IPS DF 19.7 (cell line): ENCODE data around the gene ALDH1A1.

ENCODE experiments used
- DNase-seq: peaks from one replicate; pipeline ENCODE4 v3.0.0-alpha.2; 2013; ENCODE audit warnings: low read depth, low spot score

Gene ALDH1A1

GRCh38 chr9:72952914-72953313 lies at the start of gene ALDH1A1:
ALDH1A1 (minus strand) TSS chr9:72953053; CDS start chr9:72953000, 53 bp downstream.
- DNase-seq = no peak

GRCh38 chr9:73001860-73002259 lies 49.0 kb upstream of the ALDH1A1 start:
- no peak for DNase-seq

- no peak for DNase-seq
Measured at GRCh38 chr9:72998363-72998762, 45.5 kb upstream of the ALDH1A1 start.

- no peak for DNase-seq
Measured at GRCh38 chr9:72997387-72997995, 44.6 kb upstream of the ALDH1A1 start.

GRCh38 chr9:72996684-72997314 lies 43.9 kb upstream of the ALDH1A1 start:
- no peak for DNase-seq

GRCh38 chr9:72996114-72996513 lies 43.3 kb upstream of the ALDH1A1 start:
- DNase-seq = no peak

GRCh38 chr9:72995131-72996024 lies 42.5 kb upstream of the ALDH1A1 start:
- no peak for DNase-seq

- no peak for DNase-seq
Measured at GRCh38 chr9:72991772-72992171, 38.9 kb upstream of the ALDH1A1 start.

- DNase-seq = no peak
Measured at GRCh38 chr9:72990397-72991182, 37.7 kb upstream of the ALDH1A1 start.

GRCh38 chr9:72986522-72987116 lies 33.8 kb upstream of the ALDH1A1 start:
- no peak for DNase-seq

GRCh38 chr9:72985746-72986145 lies 32.9 kb upstream of the ALDH1A1 start:
- DNase-seq = no peak

GRCh38 chr9:72984991-72985390 lies 32.1 kb upstream of the ALDH1A1 start:
- DNase-seq = no peak

GRCh38 chr9:72984226-72984947 lies 31.5 kb upstream of the ALDH1A1 start:
- DNase-seq = no peak

GRCh38 chr9:72983512-72984225 lies 30.8 kb upstream of the ALDH1A1 start:
- no peak for DNase-seq

- DNase-seq = no peak
Measured at GRCh38 chr9:72983056-72983455, 30.2 kb upstream of the ALDH1A1 start.

GRCh38 chr9:72982146-72982799 lies 29.4 kb upstream of the ALDH1A1 start:
- no peak for DNase-seq

- DNase-seq = no peak
Measured at GRCh38 chr9:72981433-72981832, 28.6 kb upstream of the ALDH1A1 start.

- no peak for DNase-seq
Measured at GRCh38 chr9:72980600-72981265, 27.9 kb upstream of the ALDH1A1 start.

- DNase-seq = no peak
Measured at GRCh38 chr9:72980183-72980582, 27.3 kb upstream of the ALDH1A1 start.
